GM21786 (cell line): ENCODE measurements around the gene LIPI.
"Not testable (repeated sequence)": the region's sequence is repeated elsewhere in the genome, so short reads cannot be mapped to it uniquely, and the experiment has no call there.

Experiments used
- ATAC-seq: cut with Tn5 transposase; IDR thresholded peaks from one replicate; pipeline ENCODE4 v1.9.1; 2021; ENCODE audit not compliant: unreplicated experiment

Gene LIPI

GRCh38 chr21:14210738-14211137 lies at the start of gene LIPI:
Gene LIPI, minus strand, starts transcription at chr21:14210955. Its CDS starts 110 bp downstream, at chr21:14210845.
- ATAC-seq: no peak

GRCh38 chr21:14260174-14260764 lies 49.5 kb upstream of the LIPI start:
- no peak for ATAC-seq

- peak; percentile 62 for ATAC-seq
These were observed 49.0 kb upstream of the LIPI start for GRCh38 chr21:14259747-14260146.

GRCh38 chr21:14251336-14251735 lies 40.6 kb upstream of the LIPI start:
- ATAC-seq: no peak

GRCh38 chr21:14245711-14246110 lies 35.0 kb upstream of the LIPI start:
- no peak for ATAC-seq

- ATAC-seq: no peak
These were observed 34.2 kb upstream of the LIPI start for GRCh38 chr21:14244911-14245310.

- ATAC-seq: no peak
These were observed 33.1 kb upstream of the LIPI start for GRCh38 chr21:14243874-14244273.

- no peak for ATAC-seq
These were observed 32.7 kb upstream of the LIPI start for GRCh38 chr21:14243461-14243860.

GRCh38 chr21:14241297-14241696 lies 30.5 kb upstream of the LIPI start:
- ATAC-seq: no peak

- no peak for ATAC-seq
These were observed 28.5 kb upstream of the LIPI start for GRCh38 chr21:14239281-14239680.

- ATAC-seq: no peak
These were observed 25.4 kb upstream of the LIPI start for GRCh38 chr21:14236180-14236579.

GRCh38 chr21:14235101-14235500 lies 24.3 kb upstream of the LIPI start:
- ATAC-seq: no peak

GRCh38 chr21:14229399-14229798 lies 18.6 kb upstream of the LIPI start:
- no peak for ATAC-seq

GRCh38 chr21:14223365-14223764 lies 12.6 kb upstream of the LIPI start:
- no peak for ATAC-seq

- peak; percentile 90 for ATAC-seq
These were observed 5.4 kb upstream of the LIPI start, which contains the start of gene RBM11 for GRCh38 chr21:14215971-14216641. Gene RBM11, plus strand, starts transcription at chr21:14216157. Its CDS starts 30 bp downstream, at chr21:14216187.

- ATAC-seq: no peak
These were observed 2.4 kb upstream of the LIPI start for GRCh38 chr21:14213164-14213563.

- ATAC-seq: no peak
These were observed 4.5 kb downstream of the LIPI start for GRCh38 chr21:14206222-14206621.

- not testable (repeated sequence) for ATAC-seq
These were observed 44.1 kb downstream of the LIPI start for GRCh38 chr21:14166463-14167223.

- ATAC-seq: no peak
These were observed 66.8 kb downstream of the LIPI start for GRCh38 chr21:14143999-14144398.

GRCh38 chr21:14124266-14124665 lies 86.5 kb downstream of the LIPI start:
- no peak for ATAC-seq

GRCh38 chr21:14121719-14122118 lies 89.0 kb downstream of the LIPI start:
- no peak for ATAC-seq
